Activated CD4-positive, alpha-beta T cell treated with anti-CD3 and anti-CD28 coated beads for 1 hour (primary cell): ENCODE measurements around the gene TREML1.
"Not testable (repeated sequence)": the region's sequence is repeated elsewhere in the genome, so short reads cannot be mapped to it uniquely, and the experiment has no call there.

Source experiments
- DNase-seq: peaks from one replicate; pipeline ENCODE4 v3.0.0-alpha.2; 2020

The TREML1 gene

GRCh38 chr6:41153992-41154625 is at the start of gene TREML1:
TSS of gene TREML1 (minus strand) at chr6:41154347. CDS start at chr6:41154288, 59 bp downstream.
- no peak for DNase-seq

GRCh38 chr6:41201764-41202173 is 47.6 kb upstream of the TREML1 start:
- no peak for DNase-seq

- no peak for DNase-seq
Measured at GRCh38 chr6:41200901-41201763, 47.0 kb upstream of the TREML1 start, which contains the start of gene TREML2. TSS of gene TREML2 (minus strand) at chr6:41201149. CDS start at chr6:41201008, 141 bp downstream.

GRCh38 chr6:41200296-41200900 is 46.3 kb upstream of the TREML1 start:
- DNase-seq, result peak; percentile 35

- DNase-seq, result no peak
Measured at GRCh38 chr6:41199552-41200246, 45.6 kb upstream of the TREML1 start.

- DNase-seq, result no peak
Measured at GRCh38 chr6:41197234-41197633, 43.1 kb upstream of the TREML1 start.

- DNase-seq, result no peak
Measured at GRCh38 chr6:41194386-41194785, 40.2 kb upstream of the TREML1 start.

- no peak for DNase-seq
Measured at GRCh38 chr6:41193884-41194283, 39.7 kb upstream of the TREML1 start.

- DNase-seq, result no peak
Measured at GRCh38 chr6:41193171-41193734, 39.1 kb upstream of the TREML1 start.

- no peak for DNase-seq
Measured at GRCh38 chr6:41191569-41191968, 37.4 kb upstream of the TREML1 start.

- DNase-seq, result no peak
Measured at GRCh38 chr6:41190791-41191190, 36.6 kb upstream of the TREML1 start.

GRCh38 chr6:41189967-41190366 is 35.8 kb upstream of the TREML1 start:
- no peak for DNase-seq

GRCh38 chr6:41189046-41189445 is 34.9 kb upstream of the TREML1 start:
- DNase-seq, result not testable (repeated sequence)

GRCh38 chr6:41187924-41188886 is 34.1 kb upstream of the TREML1 start:
- no peak for DNase-seq

GRCh38 chr6:41186031-41186562 is 31.9 kb upstream of the TREML1 start:
- no peak for DNase-seq

- no peak for DNase-seq
Measured at GRCh38 chr6:41184761-41185160, 30.6 kb upstream of the TREML1 start.

- no peak for DNase-seq
Measured at GRCh38 chr6:41182069-41183034, 28.2 kb upstream of the TREML1 start.

GRCh38 chr6:41181566-41181965 is 27.4 kb upstream of the TREML1 start:
- DNase-seq, result no peak

- no peak for DNase-seq
Measured at GRCh38 chr6:41179163-41179562, 25.0 kb upstream of the TREML1 start.

- DNase-seq, result no peak
Measured at GRCh38 chr6:41177695-41178094, 23.5 kb upstream of the TREML1 start.
